Activated T-cell treated with anti-CD3 and anti-CD28 coated beads, Interleukin-2, amount 50 U/mL, for 72 hours (primary cell): ENCODE results near the gene PROZ. TPM values are rescaled to one million over a fixed set of nuclear protein-coding genes. Genes with fewer than 3 reads are reported as not detected.

Experiments used
- ATAC-seq, 2 donors: fragments of 150-1000 bp; cut with Tn5 transposase; replicated peaks in 1 of 2; 2 replicates each; pipeline ENCODE4 v1.10.0; 2021; ENCODE audit warnings: moderate library complexity in 2 of 2, mild to moderate bottlenecking in 1 of 2
- DNase-seq, 2 donors: peaks; one replicate each; pipeline ENCODE4 v3.0.0; 2021 to 2022; ENCODE audit warnings: mixed read lengths in 1 of 2
- H3K27ac Mint-ChIP-seq: one replicate; pipeline ENCODE4 v1.8.0; 2022; ENCODE audit warnings: mild to moderate bottlenecking, moderate library complexity, mixed read lengths
- H3K27me3 Mint-ChIP-seq: one replicate; pipeline ENCODE4 v1.8.0; 2022; ENCODE audit warnings: low read depth, mixed read lengths
- H3K36me3 Mint-ChIP-seq, 2 donors: one replicate each; pipeline ENCODE4 v1.8.0; 2022; ENCODE audit warnings: mixed read lengths in 2 of 2, mild to moderate bottlenecking in 1 of 2; ENCODE audit not compliant: insufficient read depth in 2 of 2
- H3K4me1 Mint-ChIP-seq: one replicate; pipeline ENCODE4 v1.8.0; 2022; ENCODE audit warnings: low read depth, mixed read lengths
- H3K4me3 Mint-ChIP-seq, 2 donors: one replicate each; pipeline ENCODE4 v1.8.0; 2022; ENCODE audit warnings: mild to moderate bottlenecking in 2 of 2, mixed read lengths in 2 of 2, moderate library complexity in 2 of 2
- H3K9me3 Mint-ChIP-seq, 2 donors: one replicate each; pipeline ENCODE4 v1.8.0; 2022; ENCODE audit warnings: mixed read lengths in 2 of 2
- total RNA-seq, 2 donors: library from RNA; stranded (reverse); gene quantifications; one replicate each; pipeline ENCODE4 v1.2.3, GENCODE V29; 2022

PROZ gene
- total RNA-seq, 2 donors from 2014 or later = not detected

DNA sequence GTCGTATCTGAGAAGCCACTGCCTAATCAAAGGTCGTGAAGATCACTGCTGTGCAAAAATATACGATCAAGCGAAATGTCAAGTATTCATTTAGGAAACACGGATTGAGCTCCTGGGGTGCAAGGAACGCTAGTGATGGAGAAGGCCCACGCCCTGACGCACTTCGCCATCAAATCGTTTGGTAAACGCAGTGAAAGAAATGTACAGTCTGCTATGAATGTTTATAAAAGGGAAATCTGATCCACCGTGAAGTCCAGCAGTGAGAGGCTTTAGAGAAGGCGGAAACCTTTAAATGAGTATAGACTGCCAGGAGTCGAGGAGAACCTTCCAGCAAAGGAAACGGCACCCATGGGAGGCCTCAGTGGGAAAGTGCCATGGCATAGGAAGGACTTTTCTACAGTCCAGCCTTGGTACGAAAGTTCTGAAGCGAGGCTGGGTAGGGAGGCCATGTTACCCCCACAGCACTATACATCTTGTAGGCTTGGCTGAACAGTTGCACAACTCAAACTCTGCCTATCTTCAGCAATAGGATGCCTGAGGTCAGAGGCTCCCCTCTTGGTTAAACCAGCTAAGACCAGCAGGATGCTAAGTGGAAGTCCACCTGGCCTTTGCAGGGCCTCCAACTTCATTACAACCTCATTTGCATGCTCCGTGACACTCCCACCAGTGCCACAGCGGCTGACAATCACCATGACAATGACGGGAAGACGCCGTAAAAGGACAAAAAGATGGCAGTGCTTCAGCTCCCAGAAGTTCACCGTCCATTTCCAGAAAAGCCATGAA lies 29.6 kb downstream of the PROZ start:
- ATAC-seq = no peak
- peaks cover 36% of the 10 kb centered on the region for H3K4me1 Mint-ChIP-seq
- H3K27me3 Mint-ChIP-seq = no peaks in the 10 kb centered on the region
- no peaks in the 10 kb centered on the region for H3K9me3 Mint-ChIP-seq
- H3K27ac Mint-ChIP-seq = no peak overlapping the region
- H3K36me3 Mint-ChIP-seq = peaks cover 14 to 31% of the 10 kb centered on the region in 2 donors
- DNase-seq = no peak
- no peak overlapping the region for H3K4me3 Mint-ChIP-seq

DNA sequence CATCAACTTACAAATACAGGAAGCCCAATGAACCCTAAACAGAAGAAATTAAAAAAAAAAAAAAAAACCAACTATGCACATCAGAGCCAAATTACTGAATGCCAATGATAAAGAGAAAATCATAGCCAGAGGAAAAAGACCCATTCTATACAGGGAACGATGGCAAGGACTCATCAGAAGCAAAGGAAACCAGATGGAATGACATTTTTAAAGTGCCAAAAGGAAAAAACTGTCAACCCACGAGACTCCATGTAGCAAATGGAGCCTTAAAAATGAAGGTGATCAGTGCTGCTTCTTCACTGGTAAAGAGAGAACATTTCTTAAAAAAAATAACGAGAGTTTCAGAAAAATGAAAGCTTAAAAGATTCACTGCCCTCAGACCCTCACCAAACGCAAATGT lies 31.7 kb downstream of the PROZ start:
- Mint-ChIP-seq H3K36me3 (peaks cover 11 to 26% of the 10 kb centered on the region in 2 donors), H3K27me3 (no peaks in the 10 kb centered on the region)

GRCh38 chr13:113192279-113192678 lies 33.8 kb downstream of the PROZ start:
- DNase-seq (no peak), ATAC-seq (no peak)
- no peaks in the 10 kb centered on the region for H3K9me3 Mint-ChIP-seq
- no peaks in the 10 kb centered on the region for H3K27me3 Mint-ChIP-seq
- H3K36me3 Mint-ChIP-seq = peaks cover 15 to 28% of the 10 kb centered on the region in 2 donors
- no peak overlapping the region for H3K4me3 Mint-ChIP-seq
- H3K27ac Mint-ChIP-seq = no peak overlapping the region
- H3K4me1 Mint-ChIP-seq = peaks cover 13% of the 10 kb centered on the region

More for the DNA sequence above, 31.7 kb downstream of the PROZ start:
- no peak for ATAC-seq
- Mint-ChIP-seq H3K27ac (no peak overlapping the region), H3K9me3 (no peaks in the 10 kb centered on the region), H3K4me1 (peaks cover 31% of the 10 kb centered on the region), H3K4me3 (no peak overlapping the region)
- DNase-seq = no peak

GRCh38 chr13:113192902-113193301 lies 34.5 kb downstream of the PROZ start:
- Mint-ChIP-seq H3K36me3 (peaks cover 11 to 30% of the 10 kb centered on the region in 2 donors), H3K4me1 (peaks cover 6% of the 10 kb centered on the region), H3K27me3 (no peaks in the 10 kb centered on the region), H3K27ac (no peak overlapping the region), H3K4me3 (no peak overlapping the region), H3K9me3 (no peaks in the 10 kb centered on the region)
- no peak for DNase-seq
- ATAC-seq = no peak

DNA sequence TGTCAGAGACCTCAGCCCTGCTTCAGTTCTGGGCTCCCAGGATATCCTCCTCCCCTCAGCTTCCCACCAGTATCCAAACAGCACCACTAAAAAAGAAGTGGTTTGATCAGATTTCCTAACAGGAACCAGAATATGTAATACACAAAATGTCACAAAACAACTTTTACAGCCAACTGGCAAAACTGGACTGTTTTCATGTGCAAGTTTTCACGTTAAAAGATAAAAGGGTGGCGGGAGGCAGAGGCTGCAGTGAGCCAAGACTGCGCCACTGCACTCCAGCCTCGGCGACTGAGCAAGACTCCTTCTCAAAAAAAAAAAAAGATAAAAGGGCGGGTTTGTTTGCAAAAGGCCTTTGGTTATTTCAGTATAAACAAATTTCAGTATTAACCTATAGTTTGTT lies 36.9 kb downstream of the PROZ start:
- Mint-ChIP-seq H3K9me3 (no peaks in the 10 kb centered on the region), H3K4me1 (no peaks in the 10 kb centered on the region), H3K4me3 (no peak overlapping the region), H3K27ac (no peak overlapping the region), H3K27me3 (no peaks in the 10 kb centered on the region), H3K36me3 (peaks cover 5 to 11% of the 10 kb centered on the region in 2 donors)
- DNase-seq (no peak), ATAC-seq (no peak)

- no peaks in the 10 kb centered on the region for H3K27me3 Mint-ChIP-seq
- ATAC-seq (no peak), DNase-seq (no peak)
- no peak overlapping the region for H3K27ac Mint-ChIP-seq
- H3K4me3 Mint-ChIP-seq = no peak overlapping the region
- no peaks in the 10 kb centered on the region for H3K9me3 Mint-ChIP-seq
- peaks cover 1% of the 10 kb centered on the region for H3K4me1 Mint-ChIP-seq
- H3K36me3 Mint-ChIP-seq = peaks cover 4 to 8% of the 10 kb centered on the region in 2 donors
Observed at GRCh38 chr13:113196970-113197737, 38.7 kb downstream of the PROZ start.

- Mint-ChIP-seq H3K4me1 (peaks cover 43% of the 10 kb centered on the region), H3K9me3 (no peaks in the 10 kb centered on the region), H3K4me3 (no peak overlapping the region), H3K27me3 (no peaks in the 10 kb centered on the region), H3K36me3 (peaks cover 4 to 6% of the 10 kb centered on the region in 2 donors), H3K27ac (no peak overlapping the region)
- no peak for ATAC-seq
- DNase-seq = no peak
Observed at GRCh38 chr13:113201815-113202214, 43.4 kb downstream of the PROZ start.

GRCh38 chr13:113202912-113203311 lies 44.5 kb downstream of the PROZ start:
- Mint-ChIP-seq H3K27me3 (no peaks in the 10 kb centered on the region), H3K36me3 (peaks cover 3 to 5% of the 10 kb centered on the region in 2 donors), H3K4me1 (peaks cover 54% of the 10 kb centered on the region), H3K27ac (peak overlapping the region; percentile 87), H3K4me3 (peak overlapping the region in 1 of 2 donors; percentile 28), H3K9me3 (no peaks in the 10 kb centered on the region)
- DNase-seq = no peak
- ATAC-seq = no peak

GRCh38 chr13:113203507-113204377 lies 45.3 kb downstream of the PROZ start:
- no peak overlapping the region for H3K4me3 Mint-ChIP-seq
- peaks cover 3 to 5% of the 10 kb centered on the region in 2 donors for H3K36me3 Mint-ChIP-seq
- DNase-seq (no peak), ATAC-seq (no peak)
- peaks cover 55% of the 10 kb centered on the region for H3K4me1 Mint-ChIP-seq
- peak overlapping the region; percentile 62 for H3K27ac Mint-ChIP-seq
- no peaks in the 10 kb centered on the region for H3K27me3 Mint-ChIP-seq
- no peaks in the 10 kb centered on the region for H3K9me3 Mint-ChIP-seq

DNA sequence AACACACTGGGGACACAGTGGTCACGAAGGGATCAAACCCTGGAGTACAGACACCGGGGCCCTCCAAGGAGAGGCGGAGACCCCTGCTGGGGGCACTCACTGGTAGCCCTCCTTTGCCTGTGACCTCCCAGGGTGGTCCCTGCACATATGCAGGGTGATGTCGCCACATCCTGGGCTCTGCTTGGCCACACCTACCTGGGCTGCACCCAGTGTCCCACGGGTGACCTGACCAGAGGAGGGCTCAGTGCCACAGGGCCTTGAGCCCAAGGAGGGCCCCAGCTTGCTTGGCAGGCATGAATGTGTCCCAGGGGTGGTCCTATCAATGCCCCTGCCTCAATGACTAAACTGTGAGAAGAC lies 45.9 kb downstream of the PROZ start:
- Mint-ChIP-seq H3K9me3 (no peaks in the 10 kb centered on the region), H3K36me3 (peaks cover 3 to 5% of the 10 kb centered on the region in 2 donors), H3K27me3 (no peaks in the 10 kb centered on the region), H3K4me3 (no peak overlapping the region), H3K4me1 (peaks cover 55% of the 10 kb centered on the region), H3K27ac (peak overlapping the region; percentile 62)
- no peak for DNase-seq
- ATAC-seq = no peak

DNA sequence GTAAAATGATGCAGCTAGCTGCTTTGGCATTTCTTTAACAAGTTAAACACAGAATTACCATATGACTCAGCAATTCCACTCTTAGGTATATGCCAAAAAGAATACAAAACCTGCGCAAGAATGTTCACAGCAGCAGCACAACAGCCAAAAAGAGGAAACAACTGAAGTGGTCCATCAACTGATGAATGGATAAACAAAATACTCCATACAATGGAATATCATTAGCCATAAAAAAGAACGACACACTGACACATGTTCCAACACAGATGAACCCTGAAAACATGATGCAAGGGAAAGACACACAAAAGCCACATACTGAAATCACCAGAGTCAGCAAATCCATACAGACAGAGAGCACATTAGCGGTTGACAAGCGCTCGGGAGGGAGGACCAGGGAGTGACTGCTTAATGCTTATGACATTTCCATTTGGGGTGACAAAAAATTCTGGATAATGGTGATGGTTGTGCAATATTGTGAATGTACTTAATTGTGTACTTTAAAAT lies 47.0 kb downstream of the PROZ start:
- peaks cover 3 to 5% of the 10 kb centered on the region in 2 donors for H3K36me3 Mint-ChIP-seq

DNA sequence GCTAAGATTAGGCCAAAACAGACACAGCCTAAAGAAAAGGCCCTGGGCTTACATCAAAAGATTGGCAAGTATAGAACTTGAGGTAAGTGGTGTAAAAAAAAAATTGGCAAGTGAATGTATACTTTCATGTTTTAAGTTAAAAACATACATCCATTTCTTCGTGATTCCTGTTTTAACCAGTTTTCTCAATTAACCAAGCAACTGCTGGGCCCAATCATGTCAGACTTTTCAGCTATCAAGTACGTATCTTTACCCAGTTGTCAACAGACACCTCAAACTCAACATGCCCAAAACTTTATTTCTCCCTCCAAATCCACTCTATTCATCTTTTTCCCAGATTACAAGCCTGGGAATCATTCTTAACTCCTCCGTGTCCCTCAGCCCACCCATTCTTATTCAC lies 49.0 kb downstream of the PROZ start:
- Mint-ChIP-seq H3K4me3 (peak overlapping the region; percentile 91 to 93), H3K27ac (peak overlapping the region; percentile 79), H3K27me3 (no peaks in the 10 kb centered on the region), H3K4me1 (peaks cover 72% of the 10 kb centered on the region), H3K36me3 (peaks cover 5 to 17% of the 10 kb centered on the region in 2 donors), H3K9me3 (no peaks in the 10 kb centered on the region)
- DNase-seq = no peak
- no peak for ATAC-seq

More for the DNA sequence above, 47.0 kb downstream of the PROZ start:
- Mint-ChIP-seq H3K4me1 (peaks cover 57% of the 10 kb centered on the region), H3K27ac (peak overlapping the region; percentile 93), H3K27me3 (no peaks in the 10 kb centered on the region), H3K9me3 (no peaks in the 10 kb centered on the region), H3K4me3 (peak overlapping the region; percentile 91 to 93)
- DNase-seq (peak in 1 of 2 donors; percentile 26), ATAC-seq (no peak)
